ENCODE results near the gene WIPF1.

Gene WIPF1

GRCh38 chr2:174529916-174530315 lies 67.7 kb downstream of the WIPF1 start:
- no peak for DNase-seq

- no peak for DNase-seq
Observed at GRCh38 chr2:174527959-174528358, 69.6 kb downstream of the WIPF1 start.

GRCh38 chr2:174527101-174527721 lies 70.4 kb downstream of the WIPF1 start:
- no peak for DNase-seq

GRCh38 chr2:174524527-174524926 lies 73.1 kb downstream of the WIPF1 start:
- DNase-seq = no peak

- DNase-seq = no peak
Observed at GRCh38 chr2:174522553-174522952, 75.1 kb downstream of the WIPF1 start.

GRCh38 chr2:174518395-174518794 lies 79.2 kb downstream of the WIPF1 start:
- DNase-seq = no peak

GRCh38 chr2:174516501-174517378 lies 80.9 kb downstream of the WIPF1 start:
- no peak for DNase-seq

GRCh38 chr2:174512345-174512744 lies 85.3 kb downstream of the WIPF1 start:
- DNase-seq = no peak

GRCh38 chr2:174511580-174512260 lies 85.9 kb downstream of the WIPF1 start:
- no peak for DNase-seq

- no peak for DNase-seq
Observed at GRCh38 chr2:174510583-174511189, 86.9 kb downstream of the WIPF1 start.

Data from stimulated activated CD4-positive, alpha-beta T cell treated with anti-CD3 and anti-CD28 coated beads, Interleukin-4, amount 100 ng/mL, for 4 hours (primary cell).